Measurements from ENCODE around the gene CABLES2. TPM values are rescaled to one million over a fixed set of nuclear protein-coding genes. Genes with fewer than 3 reads are reported as not detected.

The CABLES2 gene
- total and polyA plus RNA-seq, 3 donors from 2014 or later: 51.0 to 83.0 (median 58.6) TPM

GRCh38 chr20:62348604-62349003, 58.5 kb downstream of the CABLES2 start:
- H3K9me3 ChIP-seq: no peaks in the 10 kb centered on the region
- H3K4me3 ChIP-seq: no peak overlapping the region
- no peak overlapping the region for H3K27ac ChIP-seq
- 96 to 100% methylated on average over 1 of the region's 1 CpG for WGBS, 2 donors
- H3K27me3 ChIP-seq: no peaks in the 10 kb centered on the region
- intact Hi-C loops (cut with DNase I; ENCODE audit: low total_unique reads): no loop called here
- no peaks in the 10 kb centered on the region for H3K36me3 ChIP-seq (ENCODE audit: low read depth, missing control alignments)
- H3K4me1 ChIP-seq: peaks cover 11% of the 10 kb centered on the region
- no peak for DNase-seq
- no peak for TF ChIP-seq CTCF (IDR thresholded peaks at IDR 0.05)
- no peak for TF ChIP-seq POLR2A (IDR thresholded peaks at IDR 0.05)

GRCh38 chr20:62347445-62347844, 59.6 kb downstream of the CABLES2 start:
- no peaks in the 10 kb centered on the region for H3K36me3 ChIP-seq (ENCODE audit: low read depth, missing control alignments)
- peaks cover 3% of the 10 kb centered on the region for H3K4me1 ChIP-seq
- intact Hi-C loops (cut with DNase I; ENCODE audit: low total_unique reads): no loop called here
- no peaks in the 10 kb centered on the region for H3K27me3 ChIP-seq
- WGBS, 2 donors: 65 to 95% methylated on average over 6 to 9 of the region's 9 CpGs
- no peak for DNase-seq
- H3K27ac ChIP-seq: no peak overlapping the region
- no peak overlapping the region for H3K4me3 ChIP-seq
- TF ChIP-seq CTCF (IDR thresholded peaks at IDR 0.05) (no peak), POLR2A (IDR thresholded peaks at IDR 0.05) (no peak)
- H3K9me3 ChIP-seq: no peaks in the 10 kb centered on the region

GRCh38 chr20:62347151-62347404, 60.0 kb downstream of the CABLES2 start:
- intact Hi-C loops (cut with DNase I; ENCODE audit: low total_unique reads): no loop called here
- Histone ChIP-seq H3K36me3 (ENCODE audit: low read depth, missing control alignments) (no peaks in the 10 kb centered on the region), H3K9me3 (no peaks in the 10 kb centered on the region), H3K4me1 (peaks cover 3% of the 10 kb centered on the region), H3K27ac (no peak overlapping the region), H3K4me3 (no peak overlapping the region), H3K27me3 (no peaks in the 10 kb centered on the region)
- no peak for DNase-seq
- no peak for TF ChIP-seq CTCF (IDR thresholded peaks at IDR 0.05)
- no peak for TF ChIP-seq POLR2A (IDR thresholded peaks at IDR 0.05)
- 95% methylated on average over 10 of the region's 10 CpGs; no CpG with 5 or more reads in 1 of the 2 donors for WGBS, 2 donors

GRCh38 chr20:62346398-62347150, 60.5 kb downstream of the CABLES2 start:
- H3K27me3 ChIP-seq: no peaks in the 10 kb centered on the region
- no peaks in the 10 kb centered on the region for H3K9me3 ChIP-seq
- DNase-seq: no peak
- H3K36me3 ChIP-seq (ENCODE audit: low read depth, missing control alignments): no peaks in the 10 kb centered on the region
- no peak overlapping the region for H3K27ac ChIP-seq
- intact Hi-C loops (cut with DNase I; ENCODE audit: low total_unique reads): no loop called here
- no peak for TF ChIP-seq CTCF (IDR thresholded peaks at IDR 0.05)
- no peak for TF ChIP-seq POLR2A (IDR thresholded peaks at IDR 0.05)
- H3K4me1 ChIP-seq: peaks cover 3% of the 10 kb centered on the region
- H3K4me3 ChIP-seq: no peak overlapping the region
- 85 to 89% methylated on average over 19 to 33 of the region's 34 CpGs for WGBS, 2 donors

All from testis (tissue), 3 donors.